ENCODE results near the gene KLF16.

KLF16 gene

DNA sequence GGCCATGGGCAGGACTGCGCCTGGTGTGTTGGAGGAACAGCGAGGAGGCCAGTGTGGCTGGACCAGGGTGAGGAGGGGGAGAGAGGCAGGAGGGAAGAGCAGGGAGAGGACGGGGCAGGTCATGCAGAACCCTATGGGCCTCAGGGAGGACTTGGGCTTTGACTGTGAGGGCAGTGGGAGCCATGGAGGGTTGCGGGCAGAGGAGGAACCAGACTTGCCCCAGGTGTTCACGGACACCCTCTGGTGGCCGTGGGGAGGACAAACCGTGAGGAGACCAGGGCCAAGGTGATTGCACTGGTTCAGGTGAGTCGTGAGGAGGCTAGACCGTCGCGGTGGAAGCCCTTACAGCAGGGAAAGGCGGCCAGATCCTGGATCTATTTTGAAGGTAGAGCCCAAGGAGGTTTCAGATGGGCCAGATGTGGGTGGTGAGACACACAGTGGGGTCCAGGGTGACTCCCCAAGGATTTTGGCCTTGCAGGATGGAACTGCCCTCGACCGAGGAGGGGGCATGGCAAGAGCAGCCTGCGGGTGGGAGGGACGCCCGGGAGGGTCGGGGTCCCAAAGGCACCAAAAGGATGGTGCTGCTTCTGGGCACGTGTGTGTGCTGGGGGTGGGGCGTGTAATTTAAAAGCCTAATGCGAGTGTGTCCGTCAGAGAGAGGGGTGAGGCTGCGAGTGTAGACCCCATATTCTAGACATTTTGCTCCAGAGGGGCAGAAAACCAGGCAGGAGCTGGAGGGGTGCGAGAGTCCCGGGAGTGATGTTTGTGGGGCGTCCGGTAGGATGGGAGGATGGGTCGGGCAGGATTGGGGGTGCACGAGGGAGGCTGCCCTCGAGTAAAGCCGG, 12.3 kb downstream of the KLF16 start:
- Histone ChIP-seq H3K27ac (peak overlapping the region; percentile 91), H3K9ac (ENCODE audit: insufficient read length) (peak overlapping the region; percentile 4), H3K4me3 (peak overlapping the region; percentile 79), H3K9me3 (ENCODE audit: low read depth, low read length) (no peaks in the 10 kb centered on the region), H3K36me3 (ENCODE audit: insufficient read depth, low read length) (0 out of 2 replicates have a peak, but pooled peaks cover 4% of the 10 kb centered on the region)
- TF ChIP-seq FOXP2 (optimal IDR thresholded peaks at IDR 0.05; ENCODE audit: control extremely low read depth, extremely low read length, insufficient read depth) (no peak), EZH2 (IDR thresholded peaks at IDR 0.05) (no peak), POLR2AphosphoS5 (IDR thresholded peaks at IDR 0.05; ENCODE audit: borderline replicate concordance, low read depth, low read length) (no peak)
- no peak for DNase-seq (ENCODE audit: low read depth, low spot score)

DNA sequence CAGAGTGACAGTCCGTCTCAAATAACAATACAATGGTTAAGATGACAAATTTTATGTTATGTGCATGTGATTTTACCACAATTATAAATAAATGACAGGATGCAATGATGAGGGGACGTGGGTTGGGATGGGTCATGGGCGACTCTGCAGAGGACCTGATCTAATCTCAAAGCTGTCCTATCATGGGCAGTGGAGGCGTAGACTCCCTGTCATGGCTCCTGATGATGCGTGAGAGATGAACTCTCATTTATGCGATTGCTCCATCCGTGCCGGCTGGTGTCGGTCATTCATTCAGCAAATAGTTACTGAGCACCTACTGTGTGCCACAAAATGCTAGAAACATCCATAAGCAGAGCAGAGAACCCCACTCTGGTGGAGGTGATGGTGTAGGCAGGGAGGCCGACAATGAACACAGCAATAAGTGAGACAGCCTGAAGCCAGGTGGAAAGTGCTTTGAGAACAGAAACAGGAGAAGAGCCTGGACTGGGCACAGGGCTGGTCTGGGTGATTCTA, 13.4 kb downstream of the KLF16 start:
- H3K9ac ChIP-seq (ENCODE audit: insufficient read length), result no peak overlapping the region
- no peaks in the 10 kb centered on the region for H3K9me3 ChIP-seq (ENCODE audit: low read depth, low read length)
- no peak overlapping the region for H3K4me3 ChIP-seq
- no peak for DNase-seq (ENCODE audit: low read depth, low spot score)
- H3K36me3 ChIP-seq (ENCODE audit: insufficient read depth, low read length), result 0 out of 2 replicates have a peak, but pooled peaks cover 4% of the 10 kb centered on the region
- TF ChIP-seq EZH2 (IDR thresholded peaks at IDR 0.05) (no peak), FOXP2 (optimal IDR thresholded peaks at IDR 0.05; ENCODE audit: control extremely low read depth, extremely low read length, insufficient read depth) (no peak), POLR2AphosphoS5 (IDR thresholded peaks at IDR 0.05; ENCODE audit: borderline replicate concordance, low read depth, low read length) (no peak)
- peak overlapping the region; percentile 12 for H3K27ac ChIP-seq

DNA sequence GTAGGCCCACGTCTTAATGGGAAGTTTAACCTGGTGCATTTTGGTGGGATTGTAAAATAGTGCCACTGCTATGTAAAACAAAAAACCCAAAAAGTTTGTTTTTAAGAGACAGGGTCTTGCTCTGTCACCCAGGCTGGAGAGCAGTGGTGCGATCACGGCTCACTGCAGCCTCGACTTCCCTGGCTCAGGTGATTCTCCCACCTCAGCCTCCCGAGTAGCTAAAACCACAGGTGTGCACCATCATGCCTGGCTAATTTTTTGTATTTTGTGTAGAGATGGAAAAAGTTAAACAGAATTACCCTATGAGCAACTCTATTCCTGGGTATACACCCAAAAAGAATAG, 14.3 kb downstream of the KLF16 start:
- TF ChIP-seq FOXP2 (optimal IDR thresholded peaks at IDR 0.05; ENCODE audit: control extremely low read depth, extremely low read length, insufficient read depth), result no peak
- no peak for TF ChIP-seq EZH2 (IDR thresholded peaks at IDR 0.05)
- TF ChIP-seq POLR2AphosphoS5 (IDR thresholded peaks at IDR 0.05; ENCODE audit: borderline replicate concordance, low read depth, low read length), result no peak
- DNase-seq (ENCODE audit: low read depth, low spot score), result no peak
- Histone ChIP-seq H3K27ac (peak overlapping the region; percentile 62), H3K36me3 (ENCODE audit: insufficient read depth, low read length) (0 out of 2 replicates have a peak, but pooled peaks cover 1% of the 10 kb centered on the region), H3K9me3 (ENCODE audit: low read depth, low read length) (no peaks in the 10 kb centered on the region), H3K4me3 (no peak overlapping the region; the same call in 1 of the 2 replicates), H3K9ac (ENCODE audit: insufficient read length) (no peak overlapping the region)

DNA sequence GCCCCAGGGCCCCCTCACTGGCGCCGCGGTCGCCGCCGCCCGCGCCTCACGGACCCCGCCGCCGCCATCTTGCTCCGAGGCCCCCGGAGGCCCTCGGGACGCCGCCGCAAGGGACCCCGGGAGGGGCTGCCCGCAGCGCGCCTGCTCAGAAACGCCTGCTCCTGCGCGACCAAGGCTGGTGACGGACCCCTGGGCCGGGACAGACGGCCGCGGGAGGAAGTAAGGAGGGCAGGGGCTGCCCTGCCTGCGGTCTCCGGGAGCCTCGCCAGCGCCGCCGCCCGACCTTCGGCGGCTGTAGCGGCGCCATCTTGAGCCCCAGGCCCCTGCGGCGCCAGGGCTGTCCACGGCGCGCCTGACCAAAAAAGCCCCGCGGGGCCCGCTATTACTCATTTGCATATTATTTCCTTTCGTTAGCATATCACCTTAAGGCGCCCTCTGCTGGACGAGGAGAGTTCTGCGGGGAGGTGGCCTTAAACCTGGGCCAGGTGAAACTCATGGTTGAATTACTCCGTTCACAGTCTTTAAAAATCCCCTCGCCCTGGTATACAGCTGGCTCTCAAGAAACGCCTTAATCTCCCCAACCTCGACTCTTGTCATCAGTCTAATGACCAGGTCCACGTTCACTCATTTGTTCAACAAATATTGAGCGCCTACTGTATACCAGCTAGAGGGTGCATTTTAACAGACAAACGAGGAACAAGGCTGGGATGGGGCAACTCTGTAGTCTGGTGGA, 14.8 kb downstream of the KLF16 start, which contains the start of gene REXO1:
Gene REXO1, minus strand, starts transcription at position 85 of the 733 bp plus-strand sequence. CDS start 125 bp downstream, outside the sequence.
- Histone ChIP-seq H3K27ac (peak within 1 kb of the TSS; percentile 99), H3K9me3 (ENCODE audit: low read depth, low read length) (no peaks in the 10 kb centered on the region), H3K36me3 (ENCODE audit: insufficient read depth, low read length) (no peaks in the 10 kb centered on the region), H3K9ac (ENCODE audit: insufficient read length) (peak within 1 kb of the TSS; percentile 98), H3K4me3 (peak within 1 kb of the TSS; percentile 89)
- DNase-seq (ENCODE audit: low read depth, low spot score), result peak; percentile 90
- TF ChIP-seq EZH2 (IDR thresholded peaks at IDR 0.05), result no peak
- peak; percentile 9; the same call in 1 of the 2 replicates for TF ChIP-seq POLR2AphosphoS5 (IDR thresholded peaks at IDR 0.05; ENCODE audit: borderline replicate concordance, low read depth, low read length)

DNA sequence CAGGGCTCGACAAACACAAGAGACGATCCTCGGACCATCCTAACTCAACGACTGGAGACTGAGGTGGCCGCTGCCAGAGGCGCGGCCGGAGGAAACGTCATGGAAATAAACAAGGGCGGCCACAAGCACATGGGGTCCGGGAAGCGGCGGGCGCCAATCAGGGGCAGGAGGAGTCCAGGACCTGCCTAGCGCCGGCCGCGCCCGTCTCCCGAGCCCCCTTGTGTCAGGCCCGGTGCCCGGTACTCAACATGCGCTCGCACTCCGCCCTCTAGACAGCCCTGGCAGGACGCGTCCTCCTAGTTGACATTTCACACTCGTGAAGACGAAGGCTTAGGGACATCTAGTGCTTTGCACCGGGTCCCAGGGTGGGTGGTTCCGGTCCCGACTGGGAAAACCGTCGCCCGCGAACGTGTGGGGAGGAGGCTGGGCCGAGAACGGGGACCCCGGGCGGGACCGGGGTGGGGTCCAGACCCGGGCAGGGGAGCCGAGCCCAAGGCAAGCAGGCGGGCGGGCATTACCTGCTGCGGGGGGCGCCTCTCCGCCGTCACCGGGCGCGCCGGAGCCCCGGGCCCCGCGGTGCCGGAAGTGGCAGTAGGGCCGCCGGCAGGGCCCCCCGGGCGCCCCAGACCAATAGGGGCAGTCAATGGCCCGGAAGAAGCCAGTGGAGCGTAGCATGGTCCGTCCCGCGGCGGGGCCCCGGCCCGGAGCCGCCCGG, 15.5 kb downstream of the KLF16 start:
- TF ChIP-seq EZH2 (IDR thresholded peaks at IDR 0.05) (no peak), FOXP2 (optimal IDR thresholded peaks at IDR 0.05; ENCODE audit: control extremely low read depth, extremely low read length, insufficient read depth) (no peak), POLR2AphosphoS5 (IDR thresholded peaks at IDR 0.05; ENCODE audit: borderline replicate concordance, low read depth, low read length) (no peak)
- H3K9ac ChIP-seq (ENCODE audit: insufficient read length), result peak overlapping the region; percentile 98
- no peak for DNase-seq (ENCODE audit: low read depth, low spot score)
- H3K27ac ChIP-seq, result peak overlapping the region; percentile 99
- H3K9me3 ChIP-seq (ENCODE audit: low read depth, low read length), result no peaks in the 10 kb centered on the region
- H3K36me3 ChIP-seq (ENCODE audit: insufficient read depth, low read length), result no peaks in the 10 kb centered on the region
- peak overlapping the region; percentile 89 for H3K4me3 ChIP-seq

DNA sequence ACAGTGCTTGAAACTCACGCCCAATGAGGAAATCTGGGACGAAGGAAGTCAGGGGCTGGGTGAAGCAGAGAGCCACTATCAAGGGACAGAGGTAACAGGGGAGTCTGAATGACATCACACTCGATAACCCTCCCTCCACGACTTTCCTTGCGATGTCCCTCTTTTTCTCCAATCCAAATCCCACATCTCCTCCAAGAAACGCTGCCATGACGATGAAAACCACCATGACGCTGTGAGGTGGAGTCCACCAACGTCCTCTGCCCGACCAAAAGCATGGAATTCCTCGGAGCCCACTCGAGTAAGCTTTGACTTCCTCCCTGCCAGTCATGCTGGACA, 16.1 kb downstream of the KLF16 start:
- H3K36me3 ChIP-seq (ENCODE audit: insufficient read depth, low read length), result no peaks in the 10 kb centered on the region
- no peaks in the 10 kb centered on the region for H3K9me3 ChIP-seq (ENCODE audit: low read depth, low read length)
- TF ChIP-seq FOXP2 (optimal IDR thresholded peaks at IDR 0.05; ENCODE audit: control extremely low read depth, extremely low read length, insufficient read depth) (no peak), POLR2AphosphoS5 (IDR thresholded peaks at IDR 0.05; ENCODE audit: borderline replicate concordance, low read depth, low read length) (no peak), EZH2 (IDR thresholded peaks at IDR 0.05) (no peak)
- DNase-seq (ENCODE audit: low read depth, low spot score), result no peak
- H3K27ac ChIP-seq, result no peak overlapping the region; the same call in 1 of the 2 replicates
- peak overlapping the region; percentile 89 for H3K4me3 ChIP-seq
- H3K9ac ChIP-seq (ENCODE audit: insufficient read length), result peak overlapping the region; percentile 98

DNA sequence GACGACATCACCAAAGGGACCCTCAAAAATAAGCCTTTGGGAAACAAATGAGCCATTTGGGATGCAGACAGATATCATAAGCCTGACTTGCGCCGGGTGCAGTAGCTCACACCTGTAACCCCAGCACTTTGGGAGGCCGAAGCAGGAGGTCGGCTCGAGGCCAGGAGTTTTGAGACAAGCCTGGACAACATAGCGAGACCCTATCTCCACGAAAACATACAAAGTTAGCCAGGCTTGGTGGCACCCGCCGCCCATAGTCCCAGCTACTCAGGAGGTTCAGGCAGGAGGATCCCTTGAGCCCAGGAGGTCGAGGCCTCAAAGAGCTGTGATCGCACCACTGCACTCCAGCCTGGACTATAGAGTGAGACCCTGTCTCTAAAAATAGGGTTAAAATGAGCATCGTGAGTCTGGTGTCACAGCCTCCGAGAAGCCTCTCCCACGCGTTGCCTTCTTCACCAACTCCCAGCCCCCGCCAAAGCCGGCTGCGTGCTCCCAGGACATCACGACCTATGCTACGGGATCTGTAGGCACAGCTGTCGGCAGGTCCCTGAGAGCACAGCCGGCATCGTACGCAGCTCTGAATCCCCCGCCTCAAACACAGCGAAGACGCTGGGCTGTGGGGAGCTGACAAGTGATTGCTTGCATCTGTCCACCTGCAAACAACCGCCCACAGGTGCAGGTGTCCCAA, 16.7 kb downstream of the KLF16 start:
- Histone ChIP-seq H3K27ac (no peak overlapping the region), H3K36me3 (ENCODE audit: insufficient read depth, low read length) (no peaks in the 10 kb centered on the region), H3K4me3 (peak overlapping the region; percentile 89), H3K9ac (ENCODE audit: insufficient read length) (peak overlapping the region; percentile 98), H3K9me3 (ENCODE audit: low read depth, low read length) (no peaks in the 10 kb centered on the region)
- no peak for TF ChIP-seq FOXP2 (optimal IDR thresholded peaks at IDR 0.05; ENCODE audit: control extremely low read depth, extremely low read length, insufficient read depth)
- TF ChIP-seq EZH2 (IDR thresholded peaks at IDR 0.05), result no peak
- TF ChIP-seq POLR2AphosphoS5 (IDR thresholded peaks at IDR 0.05; ENCODE audit: borderline replicate concordance, low read depth, low read length), result no peak
- no peak for DNase-seq (ENCODE audit: low read depth, low spot score)

Data from SK-N-MC (cell line).